GM12878 (cell line): ENCODE results near the gene WASHC1. TPM values are rescaled to one million over a fixed set of nuclear protein-coding genes. Genes with fewer than 3 reads are reported as not detected.
"Not testable (repeated sequence)": the region's sequence is repeated elsewhere in the genome, so short reads cannot be mapped to it uniquely, and the experiment has no call there.

Experiments
- ATAC-seq: fragments of 200-7000 bp; cut with Tn5 transposase; 3 replicates; pipeline ENCODE4 v1.9.1; 2020; ENCODE audit warnings: mild to moderate bottlenecking, moderate library complexity
- BruUV-seq: library from RNA; stranded (reverse); fragments of 400-500 nt; replicated peaks from 2 replicates; lab custom pipeline; 2021; lab: Mats Ljungman, UMichigan
- CTCF ChIA-PET: fragments of 300-600 bp; sonication (Branson Sonifier 250); formaldehyde crosslinking; extraction: SDS; loops from one replicate; lab custom pipeline; 2021; ENCODE audit warnings: inconsistent platforms; lab: Yijun Ruan, JAX
- POLR2A ChIA-PET: fragments of 350-600 bp; formaldehyde crosslinking; extraction: SDS; loops from one replicate; lab custom pipeline; 2021; ENCODE audit warnings: inconsistent platforms; lab: Charles Lee
- RAD21 ChIA-PET: fragments of 300-600 bp; sonication (Branson Sonifier 250); formaldehyde crosslinking; loops from one replicate; lab custom pipeline; 2023; ENCODE audit warnings: antibody characterized with exemption; ENCODE audit not compliant: unreplicated experiment; lab: Charles Lee
- SMC1A ChIA-PET: fragments of 300-600 bp; sonication (Branson Sonifier 250); formaldehyde crosslinking; loops from one replicate; lab custom pipeline; 2023; ENCODE audit not compliant: unreplicated experiment, uncharacterized antibody; lab: Charles Lee
- DNase-seq: peaks from one replicate; pipeline ENCODE4 v3.0.0-alpha.2; 2011; ENCODE audit warnings: low read depth, low spot score
- FAIRE-seq: peaks from 3 replicates; lab custom pipeline; 2011; peaks lifted over from hg19 to GRCh38; lab: Jason Lieb, UNC
- H2AFZ ChIP-seq: 2 replicates; pipeline ENCODE4 v1.6.0; 2011; ENCODE audit warnings: low read depth, low read length, control low read depth; ENCODE audit not compliant: control insufficient read depth
- H3K27ac ChIP-seq: 2 replicates; pipeline ENCODE4 v1.5.1; 2011; ENCODE audit warnings: control low read depth; ENCODE audit not compliant: control insufficient read depth, insufficient read depth
- H3K27me3 ChIP-seq, 2 experiments: replicated peaks in 1 of 2; 2 replicates each; pipeline versions ENCODE4 v1.6.0 to v1.6.1; 2011; ENCODE audit warnings: low read length in 1 of 2; ENCODE audit not compliant: control insufficient read depth in 2 of 2, insufficient read depth in 2 of 2
- H3K36me3 ChIP-seq, 2 experiments: 2 replicates each; pipeline ENCODE4 v1.5.1; 2011; ENCODE audit warnings: low read length in 1 of 2; ENCODE audit not compliant: control insufficient read depth in 2 of 2, insufficient read depth in 2 of 2
- H3K4me1 ChIP-seq: 2 replicates; pipeline ENCODE4 v1.6.1; 2011; ENCODE audit warnings: mild to moderate bottlenecking, low read length, moderate library complexity, mixed read lengths; ENCODE audit not compliant: control insufficient read depth, insufficient read depth
- H3K4me2 ChIP-seq: 2 replicates; pipeline ENCODE4 v1.6.0; 2011; ENCODE audit warnings: control low read depth; ENCODE audit not compliant: control insufficient read depth, insufficient read depth
- H3K4me3 ChIP-seq: fragments of 200-600 bp; sonication (generic); 2 replicates; pipeline ENCODE4 v1.5.1; 2016
- H3K79me2 ChIP-seq: 2 replicates; pipeline ENCODE4 v1.6.0; 2011; ENCODE audit warnings: low read length; ENCODE audit not compliant: control insufficient read depth, insufficient read depth
- H3K9ac ChIP-seq: 2 replicates; pipeline ENCODE4 v1.8.0; 2011; ENCODE audit warnings: low read length, control low read depth, mixed read lengths; ENCODE audit not compliant: control insufficient read depth, insufficient read depth
- H3K9me3 ChIP-seq: replicated peaks from 3 replicates; pipeline ENCODE4 v1.5.1; 2011; ENCODE audit warnings: mild to moderate bottlenecking, low read length; ENCODE audit not compliant: control insufficient read depth, insufficient read depth
- H4K20me1 ChIP-seq: 2 replicates; pipeline ENCODE4 v1.6.0; 2011; ENCODE audit not compliant: control insufficient read depth, insufficient read depth
- WGBS: methylation state at CpG from one replicate; pipeline ENCODE4 v1.1.6; 2016; ENCODE audit warnings: low lambda C conversion rate; ENCODE audit not compliant: insufficient replicate concordance, insufficient coverage; ENCODE audit errors: missing lambda C conversion rate; 5-methylcytosine and 5-hydroxymethylcytosine counted together
- in situ Hi-C: fragments of 300-500 bp; cut with MboI; formaldehyde crosslinking; loops from 9 replicates; pipeline ENCODE4 v1.14.3; 2018; ENCODE audit warnings: mixed read lengths
- intact Hi-C: fragments of 100-400 bp; cut with micrococcal nuclease; formaldehyde crosslinking; loops from one replicate; pipeline ENCODE4 v1.14.2; 2022; ENCODE audit not compliant: unreplicated experiment
- polyA plus RNA-seq, 11 experiments: library from polyadenylated mRNA; depleted of rRNA in 4 of 11; unstranded in 6 of 11; stranded (reverse) in 5 of 11; fragments of >200 nt; fragmentation: Nextera tagmentation in 4 of 11; fragmentation: Illumina TruSeq in 1 of 11; extraction: Ambion mirVana in 4 of 11; extraction: Trizol in 1 of 11; gene quantifications; 1 replicate in 1 of 11; 2 replicates in 10 of 11; pipeline versions ENCODE4 v1.2.1 to v1.2.3, GENCODE V29; 2011 to 2016; ENCODE audit warnings: inconsistent platforms in 2 of 11, missing spikeins in 2 of 11, low read depth in 1 of 11
- total RNA-seq, 4 experiments: library from RNA; depleted of rRNA in 3 of 4; stranded (reverse); fragments of >200 nt in 3 of 4; fragmentation: Illumina TruSeq in 1 of 4; extraction: Trizol in 1 of 4; gene quantifications; 2 replicates each; pipeline versions ENCODE4 v1.2.1 to v1.2.3, GENCODE V29; 2013 to 2021

WASHC1 gene
- total and polyA plus RNA-seq, 10 of the 15 experiments (the other 5 are each of a cell fraction or from before 2014, with no cell fraction given): 0.19 to 15.5 (median 6.4) TPM

DNA sequence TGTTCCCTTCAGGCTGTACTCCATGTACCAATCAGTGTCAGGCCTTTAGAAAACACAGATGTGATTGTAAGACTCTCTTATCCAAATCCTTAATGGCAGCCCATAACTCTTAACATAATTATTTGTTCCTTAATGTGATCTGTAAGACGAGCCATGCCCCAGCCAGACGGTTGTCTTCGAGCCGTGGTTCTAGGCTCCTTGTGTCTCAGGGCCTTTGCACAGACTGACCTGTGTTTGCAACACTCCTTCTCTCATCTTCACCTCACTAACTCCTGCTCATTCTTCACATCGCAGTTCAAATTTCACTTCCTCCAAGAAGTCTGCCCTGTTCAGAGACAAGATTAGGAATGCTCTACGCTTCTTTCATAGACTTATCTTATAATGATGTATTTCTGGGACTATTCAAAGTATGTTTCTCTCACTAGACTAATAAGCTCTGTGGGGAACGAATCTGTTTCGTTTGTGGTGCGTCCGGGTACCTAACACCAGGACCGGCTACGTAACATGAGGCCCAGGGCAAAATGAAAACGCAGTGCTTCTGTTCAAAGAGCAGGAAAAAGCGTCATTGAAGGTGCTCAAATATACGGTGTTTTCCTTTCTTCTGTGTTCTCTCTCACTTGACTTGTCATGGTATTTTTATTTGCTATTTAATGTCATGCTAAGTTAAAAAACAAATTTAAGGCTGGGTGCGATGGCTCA lies 16.1 kb upstream of the WASHC1 start:
- H2AFZ ChIP-seq, RAD21 ChIA-PET: not testable (repeated sequence)

DNA sequence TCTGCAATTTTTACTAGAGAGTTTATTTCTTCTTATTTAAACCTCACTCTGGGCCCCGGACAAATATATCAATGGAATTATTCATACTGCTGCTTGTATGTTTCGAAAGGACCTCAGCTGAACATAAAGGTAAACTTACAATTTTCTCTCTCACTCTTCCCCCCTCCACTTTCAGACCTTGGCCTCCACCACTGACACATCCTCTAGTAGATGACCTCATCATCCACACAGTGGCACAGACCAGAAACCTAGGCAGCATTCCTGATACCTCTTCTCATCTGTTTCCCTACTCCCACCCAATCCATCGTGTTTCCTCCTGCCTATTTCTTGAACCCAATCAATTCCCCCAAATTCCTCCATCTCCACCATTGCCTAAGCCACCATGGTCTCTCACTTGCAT lies 15.2 kb upstream of the WASHC1 start:
- FAIRE-seq: not testable (repeated sequence)

More for the DNA sequence above, 16.1 kb upstream of the WASHC1 start:
- H3K4me1 ChIP-seq, intact Hi-C loops, H3K9me3 ChIP-seq, SMC1A ChIA-PET, FAIRE-seq, in situ Hi-C loops, H3K9ac ChIP-seq, H3K36me3 ChIP-seq, DNase-seq, H3K27ac ChIP-seq, POLR2A ChIA-PET, H3K4me2 ChIP-seq, H3K79me2 ChIP-seq, BruUV-seq, H3K4me3 ChIP-seq, H3K27me3 ChIP-seq, ATAC-seq, CTCF ChIA-PET, H4K20me1 ChIP-seq: not testable (repeated sequence)
- WGBS: 63% methylated on average over 14 of the region's 16 CpGs

DNA sequence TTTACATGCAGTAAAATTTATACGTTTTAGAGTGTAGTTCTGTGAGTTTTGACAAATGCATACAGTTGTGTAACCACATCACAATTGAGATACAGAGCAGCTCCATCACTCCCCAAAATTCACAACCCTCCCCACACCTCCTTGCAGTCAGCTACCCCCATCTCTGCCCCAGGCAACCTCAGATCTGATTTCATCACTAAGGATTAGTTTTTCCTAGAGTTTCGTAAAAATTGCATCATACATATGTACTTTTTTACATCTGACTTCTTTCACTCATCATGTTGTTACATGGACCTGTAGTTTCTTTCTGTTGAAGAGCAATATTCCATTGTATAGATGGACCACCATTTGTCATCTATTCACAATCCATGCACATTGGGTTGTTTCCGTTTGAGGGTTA lies 14.4 kb upstream of the WASHC1 start:
- FAIRE-seq, SMC1A ChIA-PET, intact Hi-C loops: not testable (repeated sequence)

More for the DNA sequence above, 15.2 kb upstream of the WASHC1 start:
- CTCF ChIA-PET, H3K27me3 ChIP-seq, H3K36me3 ChIP-seq, POLR2A ChIA-PET, H3K4me1 ChIP-seq, H3K79me2 ChIP-seq, DNase-seq, H3K27ac ChIP-seq, SMC1A ChIA-PET, H3K4me3 ChIP-seq, BruUV-seq, in situ Hi-C loops, H3K9ac ChIP-seq, RAD21 ChIA-PET, H4K20me1 ChIP-seq, H2AFZ ChIP-seq, ATAC-seq, intact Hi-C loops, H3K4me2 ChIP-seq, H3K9me3 ChIP-seq: not testable (repeated sequence)
- 49% methylated on average over 2 of the region's 3 CpGs for WGBS

DNA sequence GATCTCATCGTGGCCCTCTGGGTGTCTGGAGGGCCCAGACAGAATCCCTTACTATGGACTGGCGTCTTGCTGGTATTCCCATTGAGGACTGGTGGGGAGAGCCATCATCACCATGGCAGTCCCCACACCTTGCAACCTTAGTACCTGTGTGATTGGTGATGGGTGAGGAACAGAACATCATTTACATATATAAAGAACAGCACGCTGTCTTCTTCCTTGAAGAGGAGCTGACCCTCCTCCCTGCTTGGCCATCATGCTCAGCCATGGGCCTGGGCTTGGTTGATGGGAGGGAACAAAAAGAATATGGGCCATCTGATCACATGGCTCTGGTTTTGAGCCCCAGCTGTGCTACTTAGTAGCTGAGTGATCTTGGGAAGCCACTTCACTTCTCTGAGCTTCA lies 13.9 kb upstream of the WASHC1 start:
- POLR2A ChIA-PET, H3K4me3 ChIP-seq, H3K9ac ChIP-seq, H3K9me3 ChIP-seq, in situ Hi-C loops, SMC1A ChIA-PET, H4K20me1 ChIP-seq, H3K4me2 ChIP-seq, FAIRE-seq, RAD21 ChIA-PET, H2AFZ ChIP-seq, H3K27ac ChIP-seq, DNase-seq, H3K4me1 ChIP-seq, intact Hi-C loops, H3K36me3 ChIP-seq, CTCF ChIA-PET, ATAC-seq, BruUV-seq, H3K27me3 ChIP-seq, H3K79me2 ChIP-seq: not testable (repeated sequence)
- 0% methylated on average over 2 of the region's 3 CpGs for WGBS

More for the DNA sequence above, 14.4 kb upstream of the WASHC1 start:
- H3K4me2 ChIP-seq, BruUV-seq, H3K79me2 ChIP-seq, in situ Hi-C loops, H4K20me1 ChIP-seq, H3K4me3 ChIP-seq, H3K9ac ChIP-seq, CTCF ChIA-PET, H2AFZ ChIP-seq, ATAC-seq, H3K9me3 ChIP-seq, H3K27me3 ChIP-seq, DNase-seq, H3K36me3 ChIP-seq, POLR2A ChIA-PET, RAD21 ChIA-PET, H3K4me1 ChIP-seq, H3K27ac ChIP-seq: not testable (repeated sequence)
- WGBS: 42% methylated on average over 3 of the region's 3 CpGs
